Measurements from ENCODE around the gene NFASC. TPM values are rescaled to one million over a fixed set of nuclear protein-coding genes. Genes with fewer than 3 reads are reported as not detected.

NFASC gene
- total and polyA plus RNA-seq, 2 experiments from 2014 or later: 3.9 to 11.7 TPM

DNA sequence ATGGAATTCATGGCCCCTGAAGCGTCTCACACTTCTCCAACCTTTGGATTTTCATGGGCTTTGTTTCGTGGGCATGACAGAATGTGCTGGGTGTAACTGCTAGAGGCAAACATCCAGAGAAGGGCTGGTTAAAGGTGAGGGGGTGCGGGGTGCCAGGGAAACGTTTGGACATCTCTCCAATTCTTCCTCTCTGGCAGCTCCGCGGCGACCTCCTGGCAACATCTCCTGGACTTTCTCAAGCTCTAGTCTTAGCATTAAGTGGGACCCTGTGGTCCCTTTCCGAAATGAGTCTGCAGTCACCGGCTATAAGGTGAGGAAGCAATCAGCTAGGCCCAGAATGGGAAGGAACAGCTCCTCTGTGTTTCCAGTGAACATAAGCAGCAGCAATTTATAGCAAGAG lies 201.6 kb downstream of the NFASC start (continued):
- TF ChIP-seq, protein P1, sequence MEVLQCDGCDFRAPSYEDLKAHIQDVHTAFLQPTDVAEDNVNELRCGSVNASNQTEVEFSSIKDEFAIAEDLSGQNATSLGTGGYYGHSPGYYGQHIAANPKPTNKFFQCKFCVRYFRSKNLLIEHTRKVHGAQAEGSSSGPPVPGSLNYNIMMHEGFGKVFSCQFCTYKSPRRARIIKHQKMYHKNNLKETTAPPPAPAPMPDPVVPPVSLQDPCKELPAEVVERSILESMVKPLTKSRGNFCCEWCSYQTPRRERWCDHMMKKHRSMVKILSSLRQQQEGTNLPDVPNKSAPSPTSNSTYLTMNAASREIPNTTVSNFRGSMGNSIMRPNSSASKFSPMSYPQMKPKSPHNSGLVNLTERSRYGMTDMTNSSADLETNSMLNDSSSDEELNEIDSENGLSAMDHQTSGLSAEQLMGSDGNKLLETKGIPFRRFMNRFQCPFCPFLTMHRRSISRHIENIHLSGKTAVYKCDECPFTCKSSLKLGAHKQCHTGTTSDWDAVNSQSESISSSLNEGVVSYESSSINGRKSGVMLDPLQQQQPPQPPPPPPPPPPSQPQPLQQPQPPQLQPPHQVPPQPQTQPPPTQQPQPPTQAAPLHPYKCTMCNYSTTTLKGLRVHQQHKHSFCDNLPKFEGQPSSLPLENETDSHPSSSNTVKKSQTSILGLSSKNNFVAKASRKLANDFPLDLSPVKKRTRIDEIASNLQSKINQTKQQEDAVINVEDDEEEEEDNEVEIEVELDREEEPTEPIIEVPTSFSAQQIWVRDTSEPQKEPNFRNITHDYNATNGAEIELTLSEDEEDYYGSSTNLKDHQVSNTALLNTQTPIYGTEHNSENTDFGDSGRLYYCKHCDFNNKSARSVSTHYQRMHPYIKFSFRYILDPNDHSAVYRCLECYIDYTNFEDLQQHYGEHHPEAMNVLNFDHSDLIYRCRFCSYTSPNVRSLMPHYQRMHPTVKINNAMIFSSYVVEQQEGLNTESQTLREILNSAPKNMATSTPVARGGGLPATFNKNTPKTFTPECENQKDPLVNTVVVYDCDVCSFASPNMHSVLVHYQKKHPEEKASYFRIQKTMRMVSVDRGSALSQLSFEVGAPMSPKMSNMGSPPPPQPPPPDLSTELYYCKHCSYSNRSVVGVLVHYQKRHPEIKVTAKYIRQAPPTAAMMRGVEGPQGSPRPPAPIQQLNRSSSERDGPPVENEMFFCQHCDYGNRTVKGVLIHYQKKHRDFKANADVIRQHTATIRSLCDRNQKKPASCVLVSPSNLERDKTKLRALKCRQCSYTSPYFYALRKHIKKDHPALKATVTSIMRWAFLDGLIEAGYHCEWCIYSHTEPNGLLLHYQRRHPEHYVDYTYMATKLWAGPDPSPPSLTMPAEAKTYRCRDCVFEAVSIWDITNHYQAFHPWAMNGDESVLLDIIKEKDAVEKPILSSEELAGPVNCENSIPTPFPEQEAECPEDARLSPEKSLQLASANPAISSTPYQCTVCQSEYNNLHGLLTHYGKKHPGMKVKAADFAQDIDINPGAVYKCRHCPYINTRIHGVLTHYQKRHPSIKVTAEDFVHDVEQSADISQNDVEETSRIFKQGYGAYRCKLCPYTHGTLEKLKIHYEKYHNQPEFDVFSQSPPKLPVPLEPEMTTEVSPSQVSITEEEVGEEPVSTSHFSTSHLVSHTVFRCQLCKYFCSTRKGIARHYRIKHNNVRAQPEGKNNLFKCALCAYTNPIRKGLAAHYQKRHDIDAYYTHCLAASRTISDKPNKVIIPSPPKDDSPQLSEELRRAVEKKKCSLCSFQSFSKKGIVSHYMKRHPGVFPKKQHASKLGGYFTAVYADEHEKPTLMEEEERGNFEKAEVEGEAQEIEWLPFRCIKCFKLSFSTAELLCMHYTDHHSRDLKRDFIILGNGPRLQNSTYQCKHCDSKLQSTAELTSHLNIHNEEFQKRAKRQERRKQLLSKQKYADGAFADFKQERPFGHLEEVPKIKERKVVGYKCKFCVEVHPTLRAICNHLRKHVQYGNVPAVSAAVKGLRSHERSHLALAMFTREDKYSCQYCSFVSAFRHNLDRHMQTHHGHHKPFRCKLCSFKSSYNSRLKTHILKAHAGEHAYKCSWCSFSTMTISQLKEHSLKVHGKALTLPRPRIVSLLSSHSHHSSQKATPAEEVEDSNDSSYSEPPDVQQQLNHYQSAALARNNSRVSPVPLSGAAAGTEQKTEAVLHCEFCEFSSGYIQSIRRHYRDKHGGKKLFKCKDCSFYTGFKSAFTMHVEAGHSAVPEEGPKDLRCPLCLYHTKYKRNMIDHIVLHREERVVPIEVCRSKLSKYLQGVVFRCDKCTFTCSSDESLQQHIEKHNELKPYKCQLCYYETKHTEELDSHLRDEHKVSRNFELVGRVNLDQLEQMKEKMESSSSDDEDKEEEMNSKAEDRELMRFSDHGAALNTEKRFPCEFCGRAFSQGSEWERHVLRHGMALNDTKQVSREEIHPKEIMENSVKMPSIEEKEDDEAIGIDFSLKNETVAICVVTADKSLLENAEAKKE (CRISPR knock-in tag; IDR thresholded peaks at IDR 0.05): no peak
- TF ChIP-seq NANOG (IDR thresholded peaks at IDR 0.05; ENCODE audit: borderline replicate concordance) (no peak), STAT1 (IDR thresholded peaks at IDR 0.05; ENCODE audit: unreplicated experiment) (no peak)

Other genes with a start within 250 kb of the NFASC start
- 2.0 and 2.6 TPM in 2 replicates for gene LRRN2, start 185.1 kb upstream of the NFASC start, total RNA-seq (2014; rRNA removed; shearing (Covaris generic))
- 0.74 and 0.78 TPM in 2 replicates for gene LRRN2, start 185.1 kb upstream of the NFASC start, polyA plus RNA-seq (2016; fragmentation: Nextera tagmentation; extraction: Ambion mirVana)
- gene CNTN2, start 172.3 kb downstream of the NFASC start, total RNA-seq (2014; rRNA removed; shearing (Covaris generic)): 2.2 TPM in 2 replicates
- 0.75 and 1.3 TPM in 2 replicates for gene CNTN2, start 172.3 kb downstream of the NFASC start, polyA plus RNA-seq (2016; fragmentation: Nextera tagmentation; extraction: Ambion mirVana)
- 2.7 and 3.6 TPM in 2 replicates for gene TMEM81, start 213.6 kb downstream of the NFASC start, total RNA-seq (2014; rRNA removed; shearing (Covaris generic))
- 4.5 and 5.5 TPM in 2 replicates for gene TMEM81, start 213.6 kb downstream of the NFASC start, polyA plus RNA-seq (2016; fragmentation: Nextera tagmentation; extraction: Ambion mirVana)